Measurements from ENCODE around the gene MCC.

DNA sequence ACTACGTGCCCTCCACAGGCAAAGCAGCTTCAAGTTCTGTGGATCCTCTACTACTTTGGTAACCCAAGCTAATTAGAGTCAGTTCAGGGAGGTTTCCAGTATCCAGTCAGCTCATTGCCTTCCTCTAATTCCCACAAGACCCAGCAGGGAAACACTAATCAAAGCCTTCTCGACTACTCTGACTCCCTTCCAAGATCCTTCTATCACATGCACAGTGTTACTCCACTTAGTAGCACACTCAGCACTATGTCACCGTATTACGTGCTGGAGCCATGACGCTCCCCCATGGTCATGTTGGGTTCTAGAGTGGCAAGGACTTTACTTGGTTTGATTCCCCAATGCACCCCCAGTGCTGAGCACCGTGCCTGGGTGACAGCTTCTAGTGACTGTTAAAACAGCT is 458.6 kb downstream of the MCC start:
- no peak for TF ChIP-seq EP300 (IDR thresholded peaks at IDR 0.05)
- TF ChIP-seq, protein P1, sequence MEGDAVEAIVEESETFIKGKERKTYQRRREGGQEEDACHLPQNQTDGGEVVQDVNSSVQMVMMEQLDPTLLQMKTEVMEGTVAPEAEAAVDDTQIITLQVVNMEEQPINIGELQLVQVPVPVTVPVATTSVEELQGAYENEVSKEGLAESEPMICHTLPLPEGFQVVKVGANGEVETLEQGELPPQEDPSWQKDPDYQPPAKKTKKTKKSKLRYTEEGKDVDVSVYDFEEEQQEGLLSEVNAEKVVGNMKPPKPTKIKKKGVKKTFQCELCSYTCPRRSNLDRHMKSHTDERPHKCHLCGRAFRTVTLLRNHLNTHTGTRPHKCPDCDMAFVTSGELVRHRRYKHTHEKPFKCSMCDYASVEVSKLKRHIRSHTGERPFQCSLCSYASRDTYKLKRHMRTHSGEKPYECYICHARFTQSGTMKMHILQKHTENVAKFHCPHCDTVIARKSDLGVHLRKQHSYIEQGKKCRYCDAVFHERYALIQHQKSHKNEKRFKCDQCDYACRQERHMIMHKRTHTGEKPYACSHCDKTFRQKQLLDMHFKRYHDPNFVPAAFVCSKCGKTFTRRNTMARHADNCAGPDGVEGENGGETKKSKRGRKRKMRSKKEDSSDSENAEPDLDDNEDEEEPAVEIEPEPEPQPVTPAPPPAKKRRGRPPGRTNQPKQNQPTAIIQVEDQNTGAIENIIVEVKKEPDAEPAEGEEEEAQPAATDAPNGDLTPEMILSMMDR (IDR thresholded peaks at IDR 0.05), result no peak
- TF ChIP-seq POLR2A (IDR thresholded peaks at IDR 0.05), result no peak

Data from ovary (tissue), 3 donors.